Measurements from ENCODE around the gene TMEM80. TPM values are rescaled to one million over a fixed set of nuclear protein-coding genes. Genes with fewer than 3 reads are reported as not detected.

The TMEM80 gene
- total and polyA plus RNA-seq, 10 of the 15 experiments (the other 5 are each of a cell fraction or from before 2014, with no cell fraction given) = 6.7 to 30.9 (median 20.7) TPM

GRCh38 chr11:725624-726202, 30.1 kb downstream of the TMEM80 start (continued):
- TF ChIP-seq E2F4 (IDR thresholded peaks at IDR 0.05; ENCODE audit: low read depth, low read length) (no peak), BCL11A (IDR thresholded peaks at IDR 0.05; ENCODE audit: low read depth, low read length) (no peak), ZNF24 (IDR thresholded peaks at IDR 0.05) (no peak), EED (IDR thresholded peaks at IDR 0.05; ENCODE audit: low read depth) (no peak), FOXK2 (IDR thresholded peaks at IDR 0.05) (no peak), TCF3 (IDR thresholded peaks at IDR 0.05; ENCODE audit: borderline replicate concordance, insufficient read depth, low read depth, low read length) (no peak), PAX8 (IDR thresholded peaks at IDR 0.05) (no peak), RAD21 (IDR thresholded peaks at IDR 0.05; ENCODE audit: insufficient read depth, low read depth, low read length) (no peak), CEBPB (IDR thresholded peaks at IDR 0.05; ENCODE audit: borderline replicate concordance in 1 of 2, low read depth in 2 of 2, low read length in 2 of 2) (no peak), MTA2 (IDR thresholded peaks at IDR 0.05; ENCODE audit: low read depth) (no peak), JUNB (IDR thresholded peaks at IDR 0.05) (no peak), NR2F1 (conservative IDR thresholded peaks at IDR 0.05) (no peak), STAT3 (IDR thresholded peaks at IDR 0.05; ENCODE audit: low read depth, low read length) (no peak), SMAD1 (IDR thresholded peaks at IDR 0.05; ENCODE audit: low read depth, partially characterized antibody) (no peak), TBL1XR1 (IDR thresholded peaks at IDR 0.05; ENCODE audit: low read depth, low read length) (no peak), NR2C1 (IDR thresholded peaks at IDR 0.05) (no peak), NRF1 (conservative IDR thresholded peaks at IDR 0.05; ENCODE audit: low read depth, low read length) (peak; percentile 35; the same call in 1 of the 2 replicates), SIN3A (IDR thresholded peaks at IDR 0.05; ENCODE audit: low read depth, low read length) (no peak), ELK1 (IDR thresholded peaks at IDR 0.05; ENCODE audit: low read depth, low read length) (no peak), TAF1 (IDR thresholded peaks at IDR 0.05; ENCODE audit: borderline replicate concordance, low read depth, low read length) (no peak), BHLHE40 (IDR thresholded peaks at IDR 0.05; ENCODE audit: borderline replicate concordance in 1 of 2, low read depth in 2 of 2, low read length in 1 of 2) (peak in 1 of 2 experiments; percentile 36; a peak in 1 of 4 replicates)

Measured in GM12878 (cell line).